HepG2 (cell line): ENCODE data around the gene ACOT13. TPM values are rescaled to one million over a fixed set of nuclear protein-coding genes. Genes with fewer than 3 reads are reported as not detected.
"Not testable (repeated sequence)": the region's sequence is repeated elsewhere in the genome, so short reads cannot be mapped to it uniquely, and the experiment has no call there.

Experiments used
- ATAC-seq: fragments of 200-7000 bp; cut with Tn5 transposase; 3 replicates; pipeline ENCODE4 v1.9.1; 2020; ENCODE audit warnings: mild to moderate bottlenecking, moderate library complexity
- BruUV-seq: library from RNA; stranded (reverse); fragments of 400-500 nt; replicated peaks from 2 replicates; lab custom pipeline; 2021; lab: Mats Ljungman, UMichigan
- CTCF ChIA-PET: fragments of 300-600 bp; formaldehyde crosslinking; extraction: SDS; loops from one replicate; lab custom pipeline; 2021; ENCODE audit warnings: low total read pairs, inconsistent platforms, low intra/inter-chr PET ratio; lab: Yijun Ruan, JAX
- POLR2A ChIA-PET: fragments of 350-600 bp; sonication (Branson Sonifier 250); formaldehyde crosslinking; loops from one replicate; lab custom pipeline; 2020; ENCODE audit warnings: antibody characterized with exemption, inconsistent platforms; lab: Yijun Ruan, JAX
- DNase-seq: peaks from one replicate; pipeline ENCODE4 v3.0.0-alpha.2; 2015; ENCODE audit warnings: low spot score
- FAIRE-seq: peaks from 3 replicates; lab custom pipeline; 2011; peaks lifted over from hg19 to GRCh38; lab: Jason Lieb, UNC
- H2AFZ ChIP-seq: one replicate; pipeline ENCODE4 v1.6.1; 2011; ENCODE audit warnings: low read length, inconsistent platforms
- H3K27ac ChIP-seq: fragments of 300-600 bp; 3 replicates; pipeline ENCODE4 v1.8.0; 2011; ENCODE audit warnings: mixed run types, mild to moderate bottlenecking, mixed read lengths, low read length, inconsistent platforms; ENCODE audit not compliant: insufficient read depth; ENCODE audit errors: extremely low read length
- H3K27me3 ChIP-seq, 2 experiments: fragments of 200-600 bp in 1 of 2; 2 replicates in 1 of 2; 3 replicates in 1 of 2; pipeline versions ENCODE4 v1.6.0 to v1.8.0; 2011; ENCODE audit warnings: low read length in 2 of 2, mild to moderate bottlenecking in 2 of 2, moderate library complexity in 2 of 2, inconsistent platforms in 1 of 2; ENCODE audit not compliant: insufficient read depth in 2 of 2, control insufficient read depth in 1 of 2
- H3K36me3 ChIP-seq, 2 experiments: fragments of 200-600 bp in 1 of 2; replicated peaks in 1 of 2; 2 replicates in 1 of 2; 3 replicates in 1 of 2; pipeline versions ENCODE4 v1.5.1 to v1.8.0; 2011; ENCODE audit warnings: low read length in 2 of 2, inconsistent platforms in 1 of 2; ENCODE audit not compliant: insufficient read depth in 2 of 2, control insufficient read depth in 1 of 2
- H3K4me1 ChIP-seq: 2 replicates; pipeline ENCODE4 v1.5.1; 2012; ENCODE audit warnings: low read length, inconsistent platforms; ENCODE audit not compliant: insufficient read depth
- H3K4me2 ChIP-seq: 2 replicates; pipeline ENCODE4 v1.6.0; 2011; ENCODE audit warnings: low read depth, low read length, inconsistent platforms
- H3K4me3 ChIP-seq, 3 experiments: fragments of 200-600 bp in 1 of 3; sonication (generic), shearing (Covaris generic) in 1 of 3; replicated peaks in 1 of 3; 2 replicates each; pipeline ENCODE4 v1.5.1; 2011 to 2016; ENCODE audit warnings: low read length in 3 of 3, inconsistent platforms in 2 of 3, low read depth in 2 of 3, mild to moderate bottlenecking in 2 of 3, control low read depth in 1 of 3, mixed read lengths in 1 of 3; ENCODE audit not compliant: insufficient read depth in 1 of 3
- H3K79me2 ChIP-seq: one replicate; pipeline ENCODE4 v1.6.1; 2011; ENCODE audit warnings: low read length, inconsistent platforms; ENCODE audit not compliant: insufficient read depth
- H3K9ac ChIP-seq: 2 replicates; pipeline ENCODE4 v1.6.0; 2011; ENCODE audit warnings: mild to moderate bottlenecking, low read depth, low read length, inconsistent platforms; ENCODE audit not compliant: insufficient read depth
- H3K9me3 ChIP-seq: 2 replicates; pipeline ENCODE4 v1.5.1; 2012; ENCODE audit warnings: mild to moderate bottlenecking, low read length
- H4K20me1 ChIP-seq: 2 replicates; pipeline ENCODE4 v1.6.0; 2011; ENCODE audit warnings: inconsistent platforms, mild to moderate bottlenecking, low read length, moderate library complexity; ENCODE audit not compliant: insufficient read depth
- NR2F1 ChIP-seq, 2 experiments: fragments of 450-650 bp in 1 of 2; formaldehyde crosslinking in 1 of 2; IDR thresholded peaks; 2 replicates each; pipeline versions ENCODE4 v1.5.0 to v1.6.1; 2016 to 2020; ENCODE audit warnings: mild to moderate bottlenecking in 1 of 2, missing compliant biosample characterization in 1 of 2, missing genetic modification reagents in 1 of 2, moderate library complexity in 1 of 2
- NR2F6 ChIP-seq, 2 experiments: IDR thresholded peaks; 2 replicates each; pipeline ENCODE4 v1.6.1; 2016; ENCODE audit warnings: antibody characterized with exemption in 1 of 2, mild to moderate bottlenecking in 1 of 2
- POLR2G ChIP-seq: fragments of 200-400 bp; formaldehyde crosslinking; IDR thresholded peaks from 2 replicates; pipeline ENCODE4 v1.6.1; 2018; ENCODE audit warnings: mild to moderate bottlenecking, low read depth, low read length, moderate library complexity
- RARA ChIP-seq: IDR thresholded peaks from 2 replicates; pipeline ENCODE4 v1.6.1; 2016; ENCODE audit warnings: missing genetic modification reagents, missing compliant biosample characterization
- ZBTB33 ChIP-seq: sonication (generic); formaldehyde crosslinking; IDR thresholded peaks from 2 replicates; pipeline ENCODE4 v1.4.0; 2020; ENCODE audit warnings: missing genetic modification reagents
- ZBTB38 ChIP-seq: sonication (generic); formaldehyde crosslinking; IDR thresholded peaks from 2 replicates; pipeline ENCODE4 v1.5.1; 2020; ENCODE audit warnings: mild to moderate bottlenecking, missing genetic modification reagents
- ZMYM4 ChIP-seq: sonication (generic); formaldehyde crosslinking; IDR thresholded peaks from 2 replicates; pipeline ENCODE4 v1.8.1; 2023; ENCODE audit warnings: mild to moderate bottlenecking, missing genetic modification reagents
- ZNF121 ChIP-seq: sonication (generic); formaldehyde crosslinking; IDR thresholded peaks from 2 replicates; pipeline ENCODE4 v1.5.0; 2020; ENCODE audit warnings: mild to moderate bottlenecking, missing genetic modification reagents
- WGBS: methylation state at CpG from one replicate; pipeline ENCODE4 v1.1.6; 2017; ENCODE audit warnings: low lambda C conversion rate; 5-methylcytosine and 5-hydroxymethylcytosine counted together
- in situ Hi-C: cut with HindIII; loops from 2 replicates; pipeline ENCODE4 v1.10.0; 2017; ENCODE audit warnings: low pct_unique_long_range_greater_than_20kb; ENCODE audit not compliant: extremely low pct_ligation_motif_present
- intact Hi-C: fragments of 100-400 bp; cut with micrococcal nuclease; formaldehyde crosslinking; loops from one replicate; pipeline ENCODE4 v1.10.0; 2022; ENCODE audit not compliant: unreplicated experiment
- polyA plus RNA-seq, 8 experiments: library from polyadenylated mRNA; depleted of rRNA in 3 of 8; stranded (reverse) in 7 of 8; unstranded in 1 of 8; fragments of >200 nt; fragmentation: Illumina TruSeq in 4 of 8; extraction: Trizol in 4 of 8; gene quantifications; 2 replicates each; pipeline versions ENCODE4 v1.2.1 to v1.2.3, GENCODE V29; 2011 to 2016; ENCODE audit warnings: low read depth in 4 of 8, missing spikeins in 1 of 8, mixed read lengths in 1 of 8; ENCODE audit not compliant: insufficient read depth in 1 of 8
- total RNA-seq, 5 experiments: library from RNA; depleted of rRNA; stranded (reverse); fragments of >200 nt; fragmentation: Illumina TruSeq; extraction: Trizol; gene quantifications; 2 replicates each; pipeline ENCODE4 v1.2.3, GENCODE V29; 2016; ENCODE audit warnings: low read depth in 1 of 5
- TF ChIP-seq, protein P1 (sequence below): sonication (generic); formaldehyde crosslinking; conservative IDR thresholded peaks from 2 replicates; pipeline ENCODE4 v1.8.0; 2022; ENCODE audit warnings: mild to moderate bottlenecking, moderate library complexity, missing genetic modification reagents

ACOT13 gene
- total and polyA plus RNA-seq, 2 of the 13 experiments (the other 11 are each of a cell fraction or from before 2014, with no cell fraction given) = 31.5 to 45.1 TPM

- Histone ChIP-seq H3K4me1 (peaks cover 67% of the 10 kb centered on the region), H3K4me2 (peak overlapping the region; percentile 95), H4K20me1 (peaks cover 76% of the 10 kb centered on the region), H3K4me3 (peak overlapping the region; percentile 9 to 99 (median 97); a peak in 5 of 6 replicates), H3K36me3 (peaks cover 11 to 47% of the 10 kb centered on the region in 2 experiments), H3K79me2 (peaks cover 86% of the 10 kb centered on the region)
- H2AFZ ChIP-seq; FAIRE-seq; CTCF ChIA-PET; BruUV-seq; H3K9ac ChIP-seq; H3K9me3 ChIP-seq; intact Hi-C loops; H3K27me3 ChIP-seq; ATAC-seq; H3K27ac ChIP-seq; DNase-seq; TF ChIP-seq NR2F6 (CRISPR knock-in tag; IDR thresholded peaks at IDR 0.05): not testable (repeated sequence)
- in situ Hi-C loops = loop anchor here (5.0 kb wide), 1 partner anchor 61 kb away; no protein-coding TSS in a partner anchor
- WGBS = 89% methylated on average over 7 of the region's 7 CpGs
- POLR2A ChIA-PET = interaction anchor here (3.0 to 3.5 kb wide), 2 partner anchors 13 to 59 kb away, joined by 13 to 18 read pairs; partner anchors contain the start of gene GMNN
- TF ChIP-seq ZBTB38 (CRISPR knock-in tag) (0 out of 2 replicates have a peak, but pooled peaks have one; percentile 27), POLR2G (0 out of 2 replicates have a peak, but pooled peaks have one; percentile 1), ZNF121 (CRISPR knock-in tag) (peak; percentile 92), NR2F6 (IDR thresholded peaks at IDR 0.05) (peak; percentile 35; the same call in 1 of the 2 replicates), ZBTB33 (peak; percentile 65; the same call in 1 of the 2 replicates), RARA (CRISPR knock-in tag) (peak; percentile 68), ZMYM4 (CRISPR knock-in tag) (0 out of 2 replicates have a peak, but pooled peaks have one; percentile 19), NR2F1 (CRISPR knock-in tag; IDR thresholded peaks at IDR 0.05) (0 out of 4 replicates have a peak, but pooled peaks of 1 of the 2 experiments have one; percentile 28)
- TF ChIP-seq, protein P1, sequence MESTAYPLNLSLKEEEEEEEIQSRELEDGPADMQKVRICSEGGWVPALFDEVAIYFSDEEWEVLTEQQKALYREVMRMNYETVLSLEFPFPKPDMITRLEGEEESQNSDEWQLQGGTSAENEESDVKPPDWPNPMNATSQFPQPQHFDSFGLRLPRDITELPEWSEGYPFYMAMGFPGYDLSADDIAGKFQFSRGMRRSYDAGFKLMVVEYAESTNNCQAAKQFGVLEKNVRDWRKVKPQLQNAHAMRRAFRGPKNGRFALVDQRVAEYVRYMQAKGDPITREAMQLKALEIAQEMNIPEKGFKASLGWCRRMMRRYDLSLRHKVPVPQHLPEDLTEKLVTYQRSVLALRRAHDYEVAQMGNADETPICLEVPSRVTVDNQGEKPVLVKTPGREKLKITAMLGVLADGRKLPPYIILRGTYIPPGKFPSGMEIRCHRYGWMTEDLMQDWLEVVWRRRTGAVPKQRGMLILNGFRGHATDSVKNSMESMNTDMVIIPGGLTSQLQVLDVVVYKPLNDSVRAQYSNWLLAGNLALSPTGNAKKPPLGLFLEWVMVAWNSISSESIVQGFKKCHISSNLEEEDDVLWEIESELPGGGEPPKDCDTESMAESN (CRISPR knock-in tag) = 0 out of 2 replicates have a peak, but pooled peaks have one; percentile 6
Measured at GRCh38 chr6:24716602-24717148, 49.8 kb downstream of the ACOT13 start.
